Activated CD4-positive, alpha-beta memory T cell treated with anti-CD3 and anti-CD28 coated beads for 36 hours (primary cell): Measurements from ENCODE around the gene R3HDM4. TPM values are rescaled to one million over a fixed set of nuclear protein-coding genes. Genes with fewer than 3 reads are reported as not detected.

Experiments
- CTCF ChIA-PET: fragments of 350-600 bp; sonication (Branson Sonifier 250); formaldehyde crosslinking; loops from one replicate; lab custom pipeline; 2021; ENCODE audit warnings: antibody characterized with exemption, inconsistent platforms; lab: Charles Lee
- POLR2A ChIA-PET: fragments of 350-600 bp; sonication (Branson Sonifier 250); formaldehyde crosslinking; loops from one replicate; lab custom pipeline; 2021; ENCODE audit warnings: antibody characterized with exemption; lab: Charles Lee
- DNase-seq: peaks from one replicate; pipeline ENCODE4 v3.0.0-alpha.2; 2020
- H3K27ac Mint-ChIP-seq: one replicate; pipeline ENCODE4 v1.8.0; 2021; ENCODE audit warnings: mixed read lengths
- H3K27me3 Mint-ChIP-seq: one replicate; pipeline ENCODE4 v1.8.0; 2021; ENCODE audit warnings: mixed read lengths
- H3K36me3 Mint-ChIP-seq: one replicate; pipeline ENCODE4 v1.8.0; 2021; ENCODE audit warnings: mixed read lengths
- H3K4me1 Mint-ChIP-seq: one replicate; pipeline ENCODE4 v1.8.0; 2021; ENCODE audit warnings: low read depth, mixed read lengths
- H3K4me3 Mint-ChIP-seq: one replicate; pipeline ENCODE4 v1.8.0; 2021; ENCODE audit warnings: mild to moderate bottlenecking, mixed read lengths
- H3K9me3 Mint-ChIP-seq: one replicate; pipeline ENCODE4 v1.8.0; 2021; ENCODE audit warnings: mixed read lengths
- intact Hi-C: fragments of 100-400 bp; cut with micrococcal nuclease; formaldehyde crosslinking; loops from one replicate; pipeline ENCODE4 v1.15.1; 2023
- total RNA-seq, 2 experiments: library from RNA; stranded (reverse); gene quantifications; one replicate each; pipeline ENCODE4 v1.2.3, GENCODE V29; 2021

R3HDM4 gene
- total RNA-seq, 2 experiments from 2014 or later = 80.4 to 81.4 TPM

DNA sequence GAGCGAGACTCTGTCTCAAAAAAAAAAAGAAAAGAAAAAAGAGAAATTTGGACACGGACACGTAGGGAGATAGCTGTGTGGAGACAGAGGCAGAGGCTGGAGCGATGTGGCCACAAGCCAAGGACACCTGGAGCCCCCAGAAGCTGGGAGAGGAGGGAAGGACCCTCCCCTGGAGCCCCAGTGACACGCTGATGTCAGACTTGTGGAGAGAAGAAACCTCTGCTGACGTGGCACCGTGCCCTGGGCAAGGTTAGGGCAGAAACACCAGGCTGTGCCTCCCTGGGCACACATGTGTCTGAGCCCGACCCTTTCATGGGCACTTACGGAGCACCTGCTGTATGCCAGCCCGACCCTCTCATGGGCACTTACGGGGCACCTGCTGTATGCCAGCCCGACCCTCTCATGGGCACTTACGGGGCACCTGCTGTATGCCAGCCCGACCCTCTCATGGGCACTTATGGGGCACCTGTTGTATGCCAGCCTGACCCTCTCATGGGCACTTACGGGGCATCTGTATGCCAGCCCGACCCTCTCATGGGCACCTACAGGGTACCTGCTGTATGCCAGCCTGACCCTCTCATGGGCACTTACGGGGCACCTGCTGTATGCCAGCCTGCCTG, 30.6 kb upstream of the R3HDM4 start:
- intact Hi-C loops = no loop called here
- H3K4me1 Mint-ChIP-seq = peaks cover 15% of the 10 kb centered on the region
- peaks cover 6% of the 10 kb centered on the region for H3K36me3 Mint-ChIP-seq
- H3K27me3 Mint-ChIP-seq = no peaks in the 10 kb centered on the region
- H3K27ac Mint-ChIP-seq = no peak overlapping the region
- H3K9me3 Mint-ChIP-seq = no peaks in the 10 kb centered on the region
- ChIA-PET CTCF (no interaction called here), POLR2A (interaction anchor here (1.1 kb wide), 1 partner anchor 41 kb away, joined by 3 read pairs; the partner anchor contains the start of gene WDR18)
- DNase-seq = no peak
- H3K4me3 Mint-ChIP-seq = no peak overlapping the region

DNA sequence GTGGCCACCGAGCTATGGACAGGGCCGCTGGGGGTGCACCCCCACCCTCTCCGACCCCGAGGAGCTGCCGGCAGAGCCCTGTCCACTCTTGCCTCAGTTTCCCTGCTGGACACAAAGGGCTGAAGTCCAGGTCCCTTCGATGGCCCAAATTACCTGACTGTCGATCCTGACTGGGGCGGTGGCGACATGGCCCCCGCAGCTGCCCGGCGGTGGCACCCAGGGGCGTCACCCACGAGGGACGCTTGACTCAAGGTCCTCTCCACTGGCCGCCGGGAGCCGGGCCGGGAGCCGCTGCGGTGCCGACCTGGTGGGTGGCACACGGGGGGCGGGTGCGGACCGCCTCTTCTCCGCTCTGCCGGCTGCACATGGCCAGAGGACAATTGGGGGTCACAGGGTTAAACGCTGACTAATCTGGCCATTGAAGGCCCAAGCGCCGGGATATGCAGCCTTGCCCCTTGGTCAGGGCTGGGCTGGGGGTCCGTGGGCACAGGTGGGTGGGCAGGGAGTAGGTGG, 29.2 kb upstream of the R3HDM4 start:
- Mint-ChIP-seq H3K4me1 (peaks cover 21% of the 10 kb centered on the region), H3K4me3 (no peak overlapping the region), H3K27ac (no peak overlapping the region), H3K27me3 (no peaks in the 10 kb centered on the region), H3K36me3 (peaks cover 9% of the 10 kb centered on the region), H3K9me3 (peaks cover 2% of the 10 kb centered on the region)
- ChIA-PET POLR2A (no interaction called here), CTCF (no interaction called here)
- intact Hi-C loops = no loop called here
- DNase-seq = no peak

- no peak for DNase-seq
- Mint-ChIP-seq H3K27ac (peak overlapping the region; percentile 16), H3K9me3 (peaks cover 2% of the 10 kb centered on the region), H3K27me3 (no peaks in the 10 kb centered on the region), H3K36me3 (peaks cover 9% of the 10 kb centered on the region), H3K4me3 (peak overlapping the region; percentile 71), H3K4me1 (peaks cover 24% of the 10 kb centered on the region)
- intact Hi-C loops = no loop called here
- ChIA-PET CTCF (no interaction called here), POLR2A (no interaction called here)
Observed at GRCh38 chr19:941292-942132, 28.5 kb upstream of the R3HDM4 start.

DNA sequence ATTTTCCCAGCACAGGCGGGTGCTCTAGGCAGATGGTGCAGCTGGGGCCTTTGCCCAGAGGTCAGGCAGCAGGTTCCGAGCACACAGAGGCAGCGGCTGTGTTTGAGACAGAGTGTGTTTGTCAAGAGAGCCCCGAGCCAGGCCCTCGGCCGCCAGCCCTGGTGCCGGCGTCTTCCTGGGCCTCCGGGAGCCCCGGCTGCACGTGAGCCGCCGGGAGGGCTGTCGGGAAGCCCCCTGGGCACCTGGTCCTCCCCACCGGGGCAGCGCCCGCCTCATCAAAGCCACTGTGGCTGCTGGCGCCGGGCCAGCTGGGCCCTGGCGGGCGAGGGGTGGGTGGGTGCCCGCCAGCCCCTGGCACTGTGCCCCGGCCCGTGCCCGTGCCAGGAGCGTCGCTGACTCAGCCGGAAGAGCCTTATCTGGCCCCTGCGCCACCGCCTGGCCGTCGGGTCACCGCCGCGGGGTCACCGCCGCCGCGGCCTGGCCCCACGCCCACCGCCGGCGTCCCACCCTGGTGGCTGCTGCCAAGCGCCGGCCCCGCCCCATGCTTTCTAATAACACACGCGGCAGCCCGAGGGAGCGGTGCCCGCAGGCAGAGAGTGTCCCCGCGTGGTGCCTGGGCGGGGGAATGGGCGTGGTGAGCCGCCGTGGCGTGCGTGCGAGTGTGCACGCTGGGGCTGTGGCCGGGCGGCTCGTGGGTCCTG, 27.7 kb upstream of the R3HDM4 start:
- H3K9me3 Mint-ChIP-seq = peaks cover 2% of the 10 kb centered on the region
- ChIA-PET CTCF (interaction anchor here (0.9 kb wide), 1 partner anchor 304 kb away, joined by 4 read pairs; no protein-coding TSS in a partner anchor), POLR2A (interaction anchor here (0.6 kb wide), 1 partner anchor 19 kb away, joined by 3 read pairs; no protein-coding TSS in a partner anchor)
- peaks cover 24% of the 10 kb centered on the region for H3K4me1 Mint-ChIP-seq
- peaks cover 9% of the 10 kb centered on the region for H3K36me3 Mint-ChIP-seq
- peak overlapping the region; percentile 71 for H3K4me3 Mint-ChIP-seq
- H3K27ac Mint-ChIP-seq = no peak overlapping the region
- intact Hi-C loops = no loop called here
- no peaks in the 10 kb centered on the region for H3K27me3 Mint-ChIP-seq
- peak; percentile 65 for DNase-seq

GRCh38 chr19:939922-940321, 26.9 kb upstream of the R3HDM4 start:
- Mint-ChIP-seq H3K4me1 (peaks cover 24% of the 10 kb centered on the region), H3K4me3 (peak overlapping the region; percentile 53), H3K9me3 (peaks cover 2% of the 10 kb centered on the region), H3K27ac (no peak overlapping the region), H3K36me3 (peaks cover 9% of the 10 kb centered on the region), H3K27me3 (no peaks in the 10 kb centered on the region)
- no peak for DNase-seq
- intact Hi-C loops = no loop called here
- ChIA-PET CTCF (interaction anchor here (0.8 to 3.5 kb wide), 3 partner anchors 42 to 305 kb away, joined by 3 to 14 read pairs (median 4); no protein-coding TSS in a partner anchor), POLR2A (interaction anchor here (0.6 kb wide), 1 partner anchor 20 kb away, joined by 3 read pairs; no protein-coding TSS in a partner anchor)

DNA sequence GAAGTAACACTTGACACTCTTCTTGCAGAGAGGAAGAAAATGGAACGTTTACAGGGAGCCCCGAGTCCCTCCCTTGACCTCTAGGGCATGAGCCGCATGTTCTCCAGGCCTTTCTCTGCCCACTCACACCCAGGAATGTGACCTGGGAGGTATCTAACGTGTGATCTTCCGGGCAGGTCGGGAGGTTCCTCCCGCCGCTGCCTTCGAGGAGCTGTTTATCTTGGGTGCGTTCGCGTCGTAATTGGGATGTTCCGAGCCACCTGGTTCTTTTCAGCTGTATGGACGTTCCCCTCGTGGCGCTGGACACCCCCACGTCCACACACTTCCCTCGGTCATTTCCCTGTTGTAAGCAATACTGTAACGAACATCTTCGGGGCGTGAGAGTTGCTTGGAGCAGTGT, 26.4 kb upstream of the R3HDM4 start:
- CTCF ChIA-PET = interaction anchor here (0.8 to 3.5 kb wide), 2 partner anchors 42 to 74 kb away, joined by 3 to 14 read pairs; no protein-coding TSS in a partner anchor
- Mint-ChIP-seq H3K36me3 (peaks cover 9% of the 10 kb centered on the region), H3K4me1 (peaks cover 24% of the 10 kb centered on the region), H3K27ac (no peak overlapping the region), H3K4me3 (no peak overlapping the region), H3K9me3 (peaks cover 2% of the 10 kb centered on the region), H3K27me3 (no peaks in the 10 kb centered on the region)
- POLR2A ChIA-PET = no interaction called here
- intact Hi-C loops = no loop called here
- no peak for DNase-seq

DNA sequence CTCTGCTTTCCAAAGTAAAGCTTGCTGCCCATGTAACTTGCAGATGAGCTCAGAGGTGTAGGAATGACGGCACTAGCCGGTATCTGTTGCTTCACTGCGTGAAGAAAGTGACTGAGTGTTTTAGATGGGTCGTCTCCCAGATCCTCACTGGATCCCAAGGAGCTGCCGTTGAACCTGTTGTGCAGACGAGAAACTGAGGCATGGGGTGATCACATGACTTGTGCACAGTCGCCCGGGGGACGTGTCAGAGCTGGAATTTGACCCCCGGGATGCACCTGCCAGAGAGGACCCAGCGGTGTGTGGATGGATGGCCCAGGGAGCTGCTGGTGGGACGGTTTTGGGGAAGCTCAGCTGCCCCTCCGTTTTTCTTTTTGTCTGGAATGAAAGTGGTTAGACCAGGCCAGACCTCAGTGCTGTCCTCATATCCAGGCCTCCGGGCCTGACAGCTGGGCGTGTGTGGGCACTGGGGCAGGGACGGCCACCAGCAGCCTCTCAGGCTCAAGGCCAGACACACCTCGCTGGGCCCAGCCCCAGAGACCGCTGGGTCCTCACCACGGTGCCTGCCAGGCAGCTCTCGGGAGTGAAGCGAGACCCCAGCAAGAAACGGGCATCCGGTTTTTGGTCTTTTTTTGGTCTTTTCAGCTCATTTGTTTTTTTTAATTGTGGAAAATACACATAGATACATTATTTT, 25.4 kb upstream of the R3HDM4 start:
- ChIA-PET POLR2A (no interaction called here), CTCF (interaction anchor here (3.5 kb wide), 1 partner anchor 43 kb away, joined by 14 read pairs; no protein-coding TSS in a partner anchor)
- Mint-ChIP-seq H3K4me1 (peaks cover 24% of the 10 kb centered on the region), H3K27me3 (no peaks in the 10 kb centered on the region), H3K9me3 (peaks cover 2% of the 10 kb centered on the region), H3K4me3 (no peak overlapping the region), H3K27ac (no peak overlapping the region), H3K36me3 (peaks cover 9% of the 10 kb centered on the region)
- intact Hi-C loops = no loop called here
- no peak for DNase-seq

- H3K9me3 Mint-ChIP-seq = peaks cover 2% of the 10 kb centered on the region
- no peaks in the 10 kb centered on the region for H3K27me3 Mint-ChIP-seq
- peaks cover 30% of the 10 kb centered on the region for H3K4me1 Mint-ChIP-seq
- ChIA-PET POLR2A (no interaction called here), CTCF (interaction anchor here (3.5 kb wide), 1 partner anchor 45 kb away, joined by 14 read pairs; no protein-coding TSS in a partner anchor)
- no peak overlapping the region for H3K4me3 Mint-ChIP-seq
- no peak overlapping the region for H3K27ac Mint-ChIP-seq
- H3K36me3 Mint-ChIP-seq = peaks cover 9% of the 10 kb centered on the region
- intact Hi-C loops = no loop called here
- DNase-seq = peak; percentile 68
Observed at GRCh38 chr19:937259-937694, 24.3 kb upstream of the R3HDM4 start.

DNA sequence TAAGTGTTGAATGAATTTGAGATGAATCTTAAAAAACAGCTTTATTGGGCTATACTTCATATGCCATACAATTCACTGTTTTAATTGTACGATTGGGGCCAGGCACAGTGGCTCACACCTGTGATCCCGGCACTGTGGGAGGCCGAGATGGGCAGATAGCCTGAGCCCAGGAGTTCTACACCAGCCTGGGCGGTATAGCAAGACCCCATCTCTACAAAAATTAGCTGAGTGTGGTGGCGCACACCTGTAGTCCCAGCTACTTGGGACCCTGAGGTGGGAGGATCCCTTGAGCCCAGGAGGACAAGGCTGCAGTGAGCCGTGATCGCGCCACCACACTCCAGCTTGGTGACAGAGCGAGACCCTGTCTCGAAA, 23.1 kb upstream of the R3HDM4 start:
- Mint-ChIP-seq H3K27ac (no peak overlapping the region), H3K4me1 (peaks cover 28% of the 10 kb centered on the region), H3K9me3 (peaks cover 2% of the 10 kb centered on the region), H3K36me3 (peaks cover 11% of the 10 kb centered on the region), H3K4me3 (no peak overlapping the region), H3K27me3 (no peaks in the 10 kb centered on the region)
- intact Hi-C loops = no loop called here
- CTCF ChIA-PET = no interaction called here
- POLR2A ChIA-PET = no interaction called here
- DNase-seq = no peak

DNA sequence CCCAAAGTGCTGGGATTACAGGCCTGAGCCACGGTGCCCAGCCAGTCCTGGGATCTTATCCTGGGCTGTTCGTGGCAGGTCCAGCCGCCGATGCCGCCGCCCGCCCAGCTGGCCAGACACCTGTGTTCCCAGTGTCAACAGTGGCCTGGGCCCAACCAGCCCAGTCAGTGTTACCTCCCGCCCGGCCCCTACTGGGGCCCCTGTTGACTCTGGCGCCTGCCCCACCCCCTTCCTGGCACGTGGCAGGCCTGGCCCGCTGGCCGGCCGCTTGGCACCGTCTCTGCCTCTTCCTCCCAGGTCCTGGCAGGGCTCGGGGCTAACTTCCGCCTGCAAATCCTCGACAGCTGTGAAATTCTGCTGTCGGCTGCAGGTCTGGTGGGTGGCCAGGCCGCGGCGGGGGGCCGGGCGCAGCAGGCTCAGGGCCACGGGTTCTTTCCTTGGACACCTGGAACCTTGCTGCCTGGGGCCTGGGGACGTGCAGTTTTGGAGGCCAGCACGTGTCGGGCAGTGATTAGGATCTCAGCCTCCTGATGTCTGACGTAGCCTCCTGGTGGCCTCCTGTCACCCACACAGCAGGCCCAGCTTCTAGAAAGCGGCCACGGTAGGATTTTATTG, 22.0 kb upstream of the R3HDM4 start:
- peaks cover 22% of the 10 kb centered on the region for H3K4me1 Mint-ChIP-seq
- no peak overlapping the region for H3K27ac Mint-ChIP-seq
- no peak for DNase-seq
- no peaks in the 10 kb centered on the region for H3K27me3 Mint-ChIP-seq
- CTCF ChIA-PET = no interaction called here
- peaks cover 2% of the 10 kb centered on the region for H3K9me3 Mint-ChIP-seq
- peaks cover 12% of the 10 kb centered on the region for H3K36me3 Mint-ChIP-seq
- intact Hi-C loops = no loop called here
- no peak overlapping the region for H3K4me3 Mint-ChIP-seq
- POLR2A ChIA-PET = no interaction called here
